Ectodermal cell (in vitro differentiated cells): ENCODE data around the gene STRN3. TPM values are rescaled to one million over a fixed set of nuclear protein-coding genes. Genes with fewer than 3 reads are reported as not detected.
"Not testable (repeated sequence)": the region's sequence is repeated elsewhere in the genome, so short reads cannot be mapped to it uniquely, and the experiment has no call there.

Experiments
- H3K27ac ChIP-seq: 2 replicates; pipeline ENCODE4 v1.7.0; 2013; ENCODE audit warnings: mild to moderate bottlenecking, low read depth, low read length; ENCODE audit not compliant: insufficient read depth, poor library complexity, severe bottlenecking
- H3K27me3 ChIP-seq: 2 replicates; pipeline ENCODE4 v1.7.0; 2013; ENCODE audit warnings: mild to moderate bottlenecking, low read length; ENCODE audit not compliant: insufficient read depth, control insufficient read depth, poor library complexity, severe bottlenecking
- H3K36me3 ChIP-seq: one replicate; pipeline ENCODE4 v1.7.0; 2013; ENCODE audit warnings: low read length; ENCODE audit not compliant: control insufficient read depth, insufficient read depth
- H3K4me1 ChIP-seq: one replicate; pipeline ENCODE4 v1.7.0; 2013; ENCODE audit warnings: low read length; ENCODE audit not compliant: control insufficient read depth, insufficient read depth
- H3K4me3 ChIP-seq: 2 replicates; pipeline ENCODE4 v1.7.0; 2013; ENCODE audit warnings: low read depth, low read length, control low read depth; ENCODE audit not compliant: insufficient read depth
- H3K9me3 ChIP-seq: 2 replicates; pipeline ENCODE4 v1.7.0; 2013; ENCODE audit warnings: mild to moderate bottlenecking, low read length, moderate library complexity; ENCODE audit not compliant: control insufficient read depth
- WGBS, 2 experiments: methylation state at CpG; one replicate each; pipeline ENCODE4 v1.1.7; 2013; ENCODE audit warnings: missing lambda C conversion rate in 2 of 2; 5-methylcytosine and 5-hydroxymethylcytosine counted together
- polyA plus RNA-seq, 4 experiments: library from polyadenylated mRNA; stranded (reverse); fragments of 50-300 nt; gene quantifications; one replicate each; pipeline ENCODE4 v1.2.3, GENCODE V29; 2013

STRN3 gene
- polyA plus RNA-seq (2013, experiment 1 of 4) = 48.0 TPM
- polyA plus RNA-seq (2013, experiment 2 of 4) = 51.1 TPM
- polyA plus RNA-seq (2013, experiment 3 of 4) = 38.1 TPM
- polyA plus RNA-seq (2013, experiment 4 of 4) = 41.2 TPM

- Histone ChIP-seq H3K4me1 (peaks cover 6% of the 10 kb centered on the region), H3K9me3 (no peaks in the 10 kb centered on the region), H3K27me3 (no peaks in the 10 kb centered on the region), H3K36me3 (peaks cover 3% of the 10 kb centered on the region), H3K4me3 (peak within 1 kb of the TSS; percentile 97), H3K27ac (peak within 1 kb of the TSS; percentile 91)
- WGBS, 2 experiments = 0% methylated on average over 27 to 30 of the region's 31 CpGs
Observed at GRCh38 chr14:31026077-31026449, at the start of gene STRN3. STRN3 (minus strand) TSS chr14:31026379; CDS start chr14:31026185, 194 bp downstream.

- Histone ChIP-seq H3K27me3 (no peaks in the 10 kb centered on the region), H3K4me1 (no peaks in the 10 kb centered on the region), H3K27ac (no peak overlapping the region), H3K4me3 (no peak overlapping the region), H3K36me3 (no peaks in the 10 kb centered on the region), H3K9me3 (no peaks in the 10 kb centered on the region)
- WGBS, 2 experiments = 100% methylated on average over 1 to 2 of the region's 2 CpGs
Observed at GRCh38 chr14:31075144-31075543, 49.0 kb upstream of the STRN3 start.

- WGBS, 2 experiments = 96 to 98% methylated on average over 2 of the region's 2 CpGs
- no peak overlapping the region for H3K4me3 ChIP-seq
- no peaks in the 10 kb centered on the region for H3K4me1 ChIP-seq
- no peak overlapping the region for H3K27ac ChIP-seq
- no peaks in the 10 kb centered on the region for H3K27me3 ChIP-seq
- no peaks in the 10 kb centered on the region for H3K9me3 ChIP-seq
- H3K36me3 ChIP-seq = no peaks in the 10 kb centered on the region
Observed at GRCh38 chr14:31071151-31071550, 45.0 kb upstream of the STRN3 start.

- Histone ChIP-seq H3K27ac (no peak overlapping the region), H3K27me3 (no peaks in the 10 kb centered on the region), H3K4me3 (no peak overlapping the region), H3K36me3 (no peaks in the 10 kb centered on the region), H3K4me1 (no peaks in the 10 kb centered on the region), H3K9me3 (no peaks in the 10 kb centered on the region)
- 92 to 96% methylated on average over 5 of the region's 5 CpGs for WGBS, 2 experiments
Observed at GRCh38 chr14:31070431-31070830, 44.3 kb upstream of the STRN3 start.

GRCh38 chr14:31069343-31069742 is 43.2 kb upstream of the STRN3 start:
- Histone ChIP-seq H3K36me3 (no peaks in the 10 kb centered on the region), H3K4me1 (no peaks in the 10 kb centered on the region), H3K27me3 (no peaks in the 10 kb centered on the region), H3K9me3 (no peaks in the 10 kb centered on the region), H3K4me3 (no peak overlapping the region), H3K27ac (no peak overlapping the region)
- 96 to 97% methylated on average over 3 of the region's 3 CpGs for WGBS, 2 experiments

GRCh38 chr14:31068235-31068634 is 42.1 kb upstream of the STRN3 start:
- Histone ChIP-seq H3K4me3 (no peak overlapping the region), H3K27me3 (no peaks in the 10 kb centered on the region), H3K4me1 (no peaks in the 10 kb centered on the region), H3K36me3 (no peaks in the 10 kb centered on the region), H3K9me3 (no peaks in the 10 kb centered on the region), H3K27ac (no peak overlapping the region)
- WGBS, 2 experiments = 80 to 90% methylated on average over 1 of the region's 1 CpG

GRCh38 chr14:31062908-31063307 is 36.7 kb upstream of the STRN3 start:
- not testable (repeated sequence) for H3K4me3 ChIP-seq, H3K27me3 ChIP-seq, H3K9me3 ChIP-seq, H3K27ac ChIP-seq, H3K36me3 ChIP-seq
- peaks cover 10% of the 10 kb centered on the region for H3K4me1 ChIP-seq
- WGBS, 2 experiments = 80 to 95% methylated on average over 7 to 8 of the region's 8 CpGs

- Histone ChIP-seq H3K4me3 (no peak overlapping the region), H3K4me1 (peaks cover 10% of the 10 kb centered on the region), H3K27me3 (no peaks in the 10 kb centered on the region), H3K27ac (peak overlapping the region; percentile 40), H3K36me3 (no peaks in the 10 kb centered on the region), H3K9me3 (no peaks in the 10 kb centered on the region)
- 71 to 72% methylated on average over 6 of the region's 6 CpGs for WGBS, 2 experiments
Observed at GRCh38 chr14:31060253-31060875, 34.2 kb upstream of the STRN3 start.

- no peaks in the 10 kb centered on the region for H3K27me3 ChIP-seq
- 89 to 100% methylated on average over 1 of the region's 1 CpG for whole genome bisulfite sequencing, 2 experiments
- no peak overlapping the region for H3K27ac ChIP-seq
- H3K4me3 ChIP-seq = no peak overlapping the region
- H3K4me1 ChIP-seq = peaks cover 10% of the 10 kb centered on the region
- H3K36me3 ChIP-seq = no peaks in the 10 kb centered on the region
- no peaks in the 10 kb centered on the region for H3K9me3 ChIP-seq
Observed at GRCh38 chr14:31059152-31059924, 33.2 kb upstream of the STRN3 start.

GRCh38 chr14:31057701-31058364 is 31.7 kb upstream of the STRN3 start:
- H3K9me3 ChIP-seq = no peaks in the 10 kb centered on the region
- H3K4me1 ChIP-seq = peaks cover 10% of the 10 kb centered on the region
- no peaks in the 10 kb centered on the region for H3K36me3 ChIP-seq
- H3K4me3 ChIP-seq = no peak overlapping the region
- H3K27me3 ChIP-seq = no peaks in the 10 kb centered on the region
- no peak overlapping the region for H3K27ac ChIP-seq
- 93 to 95% methylated on average over 12 of the region's 12 CpGs for WGBS, 2 experiments
